Natural killer cell (primary cell): ENCODE measurements around the gene ULK1. TPM values are rescaled to one million over a fixed set of nuclear protein-coding genes. Genes with fewer than 3 reads are reported as not detected.

ENCODE experiments used
- ATAC-seq, 3 donors: fragments of 150-1000 bp in 2 of 3; fragments of 200-7000 bp in 1 of 3; cut with Tn5 transposase; 1 replicate in 1 of 3; 2 replicates in 2 of 3; pipeline ENCODE4 v1.10.0; 2021; ENCODE audit warnings: mild to moderate bottlenecking in 2 of 3, moderate library complexity in 2 of 3
- DNase-seq, 2 donors: peaks; one replicate each; pipeline versions ENCODE4 v3.0.0 to v3.0.0-alpha.2; 2013 to 2021; ENCODE audit warnings: mixed read lengths in 1 of 2
- H3K27ac ChIP-seq: one replicate; pipeline ENCODE4 v1.5.1; 2013; ENCODE audit warnings: mild to moderate bottlenecking, low read length
- H3K27me3 ChIP-seq: one replicate; pipeline ENCODE4 v1.6.1; 2013; ENCODE audit warnings: low read length; ENCODE audit not compliant: control insufficient read depth, insufficient read depth
- H3K36me3 ChIP-seq: one replicate; pipeline ENCODE4 v1.6.1; 2013; ENCODE audit warnings: low read length; ENCODE audit not compliant: control insufficient read depth, insufficient read depth
- H3K4me1 ChIP-seq: one replicate; pipeline ENCODE4 v1.6.1; 2013; ENCODE audit warnings: low read length; ENCODE audit not compliant: control insufficient read depth, insufficient read depth
- H3K4me3 ChIP-seq: one replicate; pipeline ENCODE4 v1.5.1; 2013; ENCODE audit warnings: low read length
- H3K9me3 ChIP-seq: one replicate; pipeline ENCODE4 v1.6.1; 2013; ENCODE audit warnings: low read length; ENCODE audit not compliant: control insufficient read depth, insufficient read depth
- H3K27ac Mint-ChIP-seq, 2 donors: one replicate each; pipeline ENCODE4 v1.8.0; 2022; ENCODE audit warnings: mild to moderate bottlenecking in 2 of 2, mixed read lengths in 2 of 2, moderate library complexity in 1 of 2
- H3K27me3 Mint-ChIP-seq, 2 donors: one replicate each; pipeline ENCODE4 v1.8.0; 2022; ENCODE audit warnings: low read depth in 2 of 2, mixed read lengths in 2 of 2
- H3K36me3 Mint-ChIP-seq: one replicate; pipeline ENCODE4 v1.8.0; 2022; ENCODE audit warnings: mixed read lengths
- H3K4me1 Mint-ChIP-seq, 2 donors: one replicate each; pipeline ENCODE4 v1.8.0; 2022; ENCODE audit warnings: mixed read lengths in 2 of 2
- H3K4me3 Mint-ChIP-seq: one replicate; pipeline ENCODE4 v1.8.0; 2022; ENCODE audit warnings: mild to moderate bottlenecking, moderate library complexity, mixed read lengths
- H3K9me3 Mint-ChIP-seq, 2 donors: one replicate each; pipeline ENCODE4 v1.8.0; 2022; ENCODE audit warnings: mixed read lengths in 2 of 2
- CTCF ChIP-seq: fragments of 200-600 bp; IDR thresholded peaks from one replicate; pipeline ENCODE4 v1.8.0; 2022; ENCODE audit warnings: antibody characterized with exemption
- WGBS: methylation state at CpG from one replicate; pipeline ENCODE4 v1.1.7; 2013; ENCODE audit warnings: missing lambda C conversion rate; ENCODE audit not compliant: insufficient coverage; 5-methylcytosine and 5-hydroxymethylcytosine counted together
- intact Hi-C: fragments of 100-400 bp; cut with micrococcal nuclease; formaldehyde crosslinking; loops from one replicate; pipeline ENCODE4 v1.14.2; 2022
- total RNA-seq, 4 donors: library from RNA; stranded (reverse); fragments of 120-200 nt in 1 of 4; gene quantifications; one replicate each; pipeline versions ENCODE4 v1.2.3 to v1.2.4, GENCODE V29; 2013 to 2022

The ULK1 gene
- total RNA-seq, 3 donors from 2014 or later (not counting 1 experiment from before 2014, with no cell fraction given), result 99.1 to 142 (median 123) TPM

DNA sequence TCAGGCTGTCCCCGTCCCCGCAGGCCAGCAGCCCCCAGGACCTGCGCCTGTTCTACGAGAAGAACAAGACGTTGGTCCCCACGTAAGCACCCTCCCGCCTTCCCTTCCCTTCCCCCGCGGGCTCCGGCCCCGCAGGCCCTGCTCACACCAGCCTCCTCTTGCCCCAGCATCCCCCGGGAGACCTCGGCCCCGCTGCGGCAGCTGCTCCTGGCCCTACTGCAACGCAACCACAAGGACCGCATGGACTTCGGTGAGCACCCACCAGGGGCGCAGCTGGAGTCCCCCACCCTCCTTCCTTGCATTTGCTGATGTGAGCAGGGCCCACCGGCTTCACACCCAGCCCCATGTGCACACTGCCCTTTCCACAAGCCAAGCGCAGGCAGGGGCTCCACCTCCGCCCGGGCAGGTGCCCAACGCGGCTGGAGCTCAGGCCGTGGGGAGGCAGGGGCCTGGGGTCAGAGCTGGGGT lies 15.4 kb downstream of the ULK1 start:
- intact Hi-C loops, result no loop called here
- no peak for DNase-seq
- H3K27ac Mint-ChIP-seq, result no peak overlapping the region
- H3K9me3 Mint-ChIP-seq, result no peaks in the 10 kb centered on the region
- H3K36me3 Mint-ChIP-seq, result no peaks in the 10 kb centered on the region
- Histone ChIP-seq H3K36me3 (peaks cover 33% of the 10 kb centered on the region), H3K4me1 (peaks cover 5% of the 10 kb centered on the region), H3K27me3 (no peaks in the 10 kb centered on the region), H3K9me3 (no peaks in the 10 kb centered on the region), H3K27ac (no peak overlapping the region), H3K4me3 (no peak overlapping the region)
- 95% methylated on average over 26 of the region's 26 CpGs for WGBS
- no peak for TF ChIP-seq CTCF
- no peaks in the 10 kb centered on the region for H3K27me3 Mint-ChIP-seq
- no peak overlapping the region for H3K4me3 Mint-ChIP-seq
- ATAC-seq, result no peak
- H3K4me1 Mint-ChIP-seq, result peaks cover 0 to 7% of the 10 kb centered on the region in 2 donors

DNA sequence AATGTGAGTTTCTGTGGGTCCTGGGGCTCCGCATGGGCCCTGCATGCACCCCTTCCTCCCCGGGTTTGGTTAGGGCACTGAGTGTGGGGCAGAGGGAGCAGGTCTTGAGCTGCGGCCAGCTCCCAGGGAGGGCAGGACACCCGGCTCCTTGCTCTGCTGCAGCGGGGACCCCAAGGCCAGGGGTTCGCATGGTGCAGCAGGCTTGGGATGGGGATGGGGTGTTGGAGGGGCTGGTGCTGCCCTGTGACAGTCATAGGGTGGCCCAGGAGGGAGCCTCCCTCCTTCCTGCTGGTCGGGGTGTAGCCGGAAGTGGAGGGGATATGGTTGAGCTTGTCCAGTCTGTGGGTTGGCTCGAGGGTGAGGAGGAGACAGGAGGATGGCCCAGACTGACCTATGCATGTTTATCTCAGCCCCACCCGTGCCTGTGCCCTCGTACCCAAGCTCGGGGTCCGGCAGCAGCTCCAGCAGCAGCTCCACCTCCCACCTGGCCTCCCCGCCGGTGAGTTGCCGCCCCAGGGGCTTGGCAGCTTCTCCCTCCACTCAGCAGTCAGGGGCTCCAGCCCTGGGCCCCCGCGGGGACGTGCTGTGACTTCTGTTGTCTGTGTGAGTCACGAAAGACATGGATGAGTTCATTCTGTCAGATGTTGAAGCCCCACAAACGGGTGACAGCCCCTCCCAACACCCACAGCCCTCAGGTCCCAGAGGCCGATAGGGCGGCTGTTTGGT lies 16.0 kb downstream of the ULK1 start:
- Mint-ChIP-seq H3K9me3 (no peaks in the 10 kb centered on the region), H3K4me1 (peaks cover 0 to 5% of the 10 kb centered on the region in 2 donors), H3K27me3 (no peaks in the 10 kb centered on the region), H3K27ac (no peak overlapping the region), H3K36me3 (no peaks in the 10 kb centered on the region), H3K4me3 (no peak overlapping the region)
- peaks cover 1% of the 10 kb centered on the region for H3K4me1 ChIP-seq
- no peak for ATAC-seq
- no peaks in the 10 kb centered on the region for H3K9me3 ChIP-seq
- intact Hi-C loops, result no loop called here
- 87% methylated on average over 23 of the region's 23 CpGs for WGBS
- TF ChIP-seq CTCF, result no peak
- peaks cover 39% of the 10 kb centered on the region for H3K36me3 ChIP-seq
- no peaks in the 10 kb centered on the region for H3K27me3 ChIP-seq
- no peak overlapping the region for H3K4me3 ChIP-seq
- DNase-seq, result no peak
- no peak overlapping the region for H3K27ac ChIP-seq

DNA sequence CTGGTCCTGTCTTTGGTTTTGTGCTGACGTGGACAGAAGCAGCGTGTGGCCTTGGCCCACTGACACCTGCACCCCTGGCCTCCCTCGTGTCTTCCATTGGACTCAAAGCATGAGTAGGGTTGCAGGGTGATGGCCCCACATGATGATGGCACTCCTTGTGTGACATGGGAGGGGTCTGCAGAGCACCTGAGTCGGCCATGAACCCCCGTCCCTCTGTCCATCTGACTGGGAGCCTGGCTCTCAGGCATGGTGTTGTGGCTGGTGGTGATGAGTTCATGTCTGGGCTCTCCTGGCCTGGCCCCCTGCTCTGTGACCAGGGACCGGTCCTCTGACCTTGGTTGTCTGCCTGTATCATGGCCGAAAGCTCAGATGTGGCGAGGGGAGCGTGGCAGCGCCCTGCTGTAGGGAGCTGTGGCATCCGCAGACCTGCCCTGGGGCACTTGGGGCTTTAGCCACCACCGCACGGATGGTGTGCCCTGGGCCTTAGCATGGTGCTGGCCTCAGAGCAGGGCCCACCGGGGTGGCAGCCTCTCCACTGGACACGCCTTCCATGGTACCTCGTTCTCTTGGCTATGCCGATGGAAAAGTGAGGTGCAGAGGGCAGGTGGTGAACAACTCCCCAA lies 16.7 kb downstream of the ULK1 start:
- intact Hi-C loops, result no loop called here
- Mint-ChIP-seq H3K9me3 (no peaks in the 10 kb centered on the region), H3K27ac (no peak overlapping the region), H3K4me3 (no peak overlapping the region), H3K36me3 (no peaks in the 10 kb centered on the region), H3K27me3 (no peaks in the 10 kb centered on the region), H3K4me1 (no peaks in the 10 kb centered on the region)
- no peak overlapping the region for H3K27ac ChIP-seq
- TF ChIP-seq CTCF, result no peak
- no peak overlapping the region for H3K4me3 ChIP-seq
- DNase-seq (no peak), ATAC-seq (no peak)
- peaks cover 45% of the 10 kb centered on the region for H3K36me3 ChIP-seq
- no peaks in the 10 kb centered on the region for H3K27me3 ChIP-seq
- H3K4me1 ChIP-seq, result no peaks in the 10 kb centered on the region
- WGBS, result 95% methylated on average over 17 of the region's 17 CpGs
- no peaks in the 10 kb centered on the region for H3K9me3 ChIP-seq
